HepG2 (cell line): ENCODE data around the gene MREG. TPM values are rescaled to one million over a fixed set of nuclear protein-coding genes. Genes with fewer than 3 reads are reported as not detected.

Experiments used
- ERF ChIP-seq: IDR thresholded peaks from 2 replicates; pipeline ENCODE4 v1.6.1; 2018; ENCODE audit warnings: missing biosample characterization, missing genetic modification reagents
- GFI1 ChIP-seq: sonication (generic); formaldehyde crosslinking; IDR thresholded peaks from 2 replicates; pipeline ENCODE4 v1.5.0; 2020; ENCODE audit warnings: missing genetic modification reagents, mild to moderate bottlenecking, borderline replicate concordance
- GLMP ChIP-seq: sonication (generic); formaldehyde crosslinking; IDR thresholded peaks from 2 replicates; pipeline ENCODE4 v1.9.0; 2021; ENCODE audit warnings: missing genetic modification reagents, mild to moderate bottlenecking, borderline replicate concordance
- GTF2F1 ChIP-seq: fragments of 150-350 bp; IDR thresholded peaks from 2 replicates; pipeline ENCODE4 v1.6.1; 2014; ENCODE audit warnings: low read length
- HMG20B ChIP-seq: conservative IDR thresholded peaks from 2 replicates; pipeline ENCODE4 v1.6.1; 2016; ENCODE audit warnings: missing genetic modification reagents, missing compliant biosample characterization
- MAFG ChIP-seq: sonication (generic); formaldehyde crosslinking; IDR thresholded peaks from 2 replicates; pipeline ENCODE4 v1.5.1; 2020; ENCODE audit warnings: mild to moderate bottlenecking, missing genetic modification reagents
- MNT ChIP-seq: fragments of 450-650 bp; IDR thresholded peaks from 2 replicates; pipeline ENCODE4 v1.6.1; 2016
- NFE2 ChIP-seq: sonication (generic); formaldehyde crosslinking; IDR thresholded peaks from 2 replicates; pipeline ENCODE4 v1.4.0; 2020; ENCODE audit warnings: missing genetic modification reagents
- SKI ChIP-seq: fragments of 450-650 bp; IDR thresholded peaks from one replicate; pipeline ENCODE4 v1.6.1; 2018; ENCODE audit warnings: mild to moderate bottlenecking; ENCODE audit not compliant: partially characterized antibody
- STAT5B ChIP-seq: sonication (generic); formaldehyde crosslinking; IDR thresholded peaks from 2 replicates; pipeline ENCODE4 v1.4.0; 2020; ENCODE audit warnings: missing genetic modification reagents
- YEATS2 ChIP-seq: sonication (generic); formaldehyde crosslinking; IDR thresholded peaks from 2 replicates; pipeline ENCODE4 v1.4.0; 2020; ENCODE audit warnings: missing genetic modification reagents, borderline replicate concordance
- ZFP36 ChIP-seq: fragments of 150-350 bp; IDR thresholded peaks from 2 replicates; pipeline ENCODE4 v1.6.1; 2018; ENCODE audit warnings: borderline replicate concordance, low read length, low read depth; ENCODE audit not compliant: partially characterized antibody
- ZNF646 ChIP-seq: sonication (generic); formaldehyde crosslinking; IDR thresholded peaks from 2 replicates; pipeline ENCODE4 v1.9.0; 2021; ENCODE audit warnings: mild to moderate bottlenecking, missing genetic modification reagents
- ZNF891 ChIP-seq: sonication (generic); formaldehyde crosslinking; IDR thresholded peaks from 2 replicates; pipeline ENCODE4 v1.5.0; 2020; ENCODE audit warnings: mild to moderate bottlenecking, missing genetic modification reagents
- polyA plus RNA-seq, 8 experiments: library from polyadenylated mRNA; depleted of rRNA in 3 of 8; stranded (reverse) in 7 of 8; unstranded in 1 of 8; fragments of >200 nt; fragmentation: Illumina TruSeq in 4 of 8; extraction: Trizol in 4 of 8; gene quantifications; 2 replicates each; pipeline versions ENCODE4 v1.2.1 to v1.2.3, GENCODE V29; 2011 to 2016; ENCODE audit warnings: low read depth in 4 of 8, missing spikeins in 1 of 8, mixed read lengths in 1 of 8; ENCODE audit not compliant: insufficient read depth in 1 of 8
- total RNA-seq, 5 experiments: library from RNA; depleted of rRNA; stranded (reverse); fragments of >200 nt; fragmentation: Illumina TruSeq; extraction: Trizol; gene quantifications; 2 replicates each; pipeline ENCODE4 v1.2.3, GENCODE V29; 2016; ENCODE audit warnings: low read depth in 1 of 5
- TF ChIP-seq, protein P1 (sequence below): sonication (generic); formaldehyde crosslinking; IDR thresholded peaks from 2 replicates; pipeline ENCODE4 v1.4.0; 2020; ENCODE audit warnings: missing genetic modification reagents, borderline replicate concordance

Gene MREG
- total and polyA plus RNA-seq, 2 of the 13 experiments (the other 11 are each of a cell fraction or from before 2014, with no cell fraction given), result 7.5 to 23.3 TPM

DNA sequence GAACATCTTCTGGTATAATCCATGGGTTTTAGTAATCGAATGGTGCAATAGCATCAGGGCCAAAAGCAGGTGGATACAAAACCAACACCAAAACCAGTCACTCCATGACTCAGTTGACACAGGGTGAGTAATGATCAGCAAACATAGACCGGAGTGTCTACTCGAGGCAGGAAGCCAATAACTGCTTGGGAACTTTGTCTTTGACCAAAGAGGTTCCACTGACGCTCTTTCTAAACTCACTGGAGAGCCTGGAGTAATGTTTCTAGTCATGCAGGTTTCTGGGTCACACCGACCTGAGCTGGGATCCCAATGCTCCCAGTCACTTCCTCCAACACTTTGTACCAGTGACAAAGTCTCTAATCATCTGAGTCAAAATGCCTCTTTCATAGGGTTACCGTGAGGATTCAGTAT lies 30.9 kb downstream of the MREG start (continued):
- no peak for TF ChIP-seq ZNF646 (CRISPR knock-in tag)
- TF ChIP-seq HMG20B, result no peak
- TF ChIP-seq GLMP (CRISPR knock-in tag), result no peak
- no peak for TF ChIP-seq ZNF891 (CRISPR knock-in tag)
- TF ChIP-seq, protein P1, sequence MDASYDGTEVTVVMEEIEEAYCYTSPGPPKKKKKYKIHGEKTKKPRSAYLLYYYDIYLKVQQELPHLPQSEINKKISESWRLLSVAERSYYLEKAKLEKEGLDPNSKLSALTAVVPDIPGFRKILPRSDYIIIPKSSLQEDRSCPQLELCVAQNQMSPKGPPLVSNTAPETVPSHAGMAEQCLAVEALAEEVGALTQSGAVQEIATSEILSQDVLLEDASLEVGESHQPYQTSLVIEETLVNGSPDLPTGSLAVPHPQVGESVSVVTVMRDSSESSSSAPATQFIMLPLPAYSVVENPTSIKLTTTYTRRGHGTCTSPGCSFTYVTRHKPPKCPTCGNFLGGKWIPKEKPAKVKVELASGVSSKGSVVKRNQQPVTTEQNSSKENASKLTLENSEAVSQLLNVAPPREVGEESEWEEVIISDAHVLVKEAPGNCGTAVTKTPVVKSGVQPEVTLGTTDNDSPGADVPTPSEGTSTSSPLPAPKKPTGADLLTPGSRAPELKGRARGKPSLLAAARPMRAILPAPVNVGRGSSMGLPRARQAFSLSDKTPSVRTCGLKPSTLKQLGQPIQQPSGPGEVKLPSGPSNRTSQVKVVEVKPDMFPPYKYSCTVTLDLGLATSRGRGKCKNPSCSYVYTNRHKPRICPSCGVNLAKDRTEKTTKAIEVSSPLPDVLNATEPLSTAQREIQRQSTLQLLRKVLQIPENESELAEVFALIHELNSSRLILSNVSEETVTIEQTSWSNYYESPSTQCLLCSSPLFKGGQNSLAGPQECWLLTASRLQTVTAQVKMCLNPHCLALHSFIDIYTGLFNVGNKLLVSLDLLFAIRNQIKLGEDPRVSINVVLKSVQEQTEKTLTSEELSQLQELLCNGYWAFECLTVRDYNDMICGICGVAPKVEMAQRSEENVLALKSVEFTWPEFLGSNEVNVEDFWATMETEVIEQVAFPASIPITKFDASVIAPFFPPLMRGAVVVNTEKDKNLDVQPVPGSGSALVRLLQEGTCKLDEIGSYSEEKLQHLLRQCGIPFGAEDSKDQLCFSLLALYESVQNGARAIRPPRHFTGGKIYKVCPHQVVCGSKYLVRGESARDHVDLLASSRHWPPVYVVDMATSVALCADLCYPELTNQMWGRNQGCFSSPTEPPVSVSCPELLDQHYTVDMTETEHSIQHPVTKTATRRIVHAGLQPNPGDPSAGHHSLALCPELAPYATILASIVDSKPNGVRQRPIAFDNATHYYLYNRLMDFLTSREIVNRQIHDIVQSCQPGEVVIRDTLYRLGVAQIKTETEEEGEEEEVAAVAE, result 0 out of 2 replicates have a peak, but pooled peaks have one; percentile 29
- TF ChIP-seq ERF (CRISPR knock-in tag), result peak; percentile 63
- TF ChIP-seq MNT, result peak; percentile 27; the same call in 1 of the 2 replicates
- peak; percentile 19; the same call in 1 of the 2 replicates for TF ChIP-seq YEATS2 (CRISPR knock-in tag)
- TF ChIP-seq MAFG, result no peak
- TF ChIP-seq GFI1, result no peak
- no peak for TF ChIP-seq NFE2 (CRISPR knock-in tag)
- TF ChIP-seq ZFP36, result no peak
- TF ChIP-seq GTF2F1, result no peak
- TF ChIP-seq SKI, result peak; percentile 85
- no peak for TF ChIP-seq STAT5B (CRISPR knock-in tag)
